GM12878 (cell line): ENCODE data around the gene SPATA31C1.
"Not testable (repeated sequence)": the region's sequence is repeated elsewhere in the genome, so short reads cannot be mapped to it uniquely, and the experiment has no call there.

Experiments used
- ATF7 ChIP-seq: fragments of 450-650 bp; IDR thresholded peaks from 2 replicates; pipeline ENCODE4 v1.6.1; 2016; ENCODE audit warnings: low read depth, mild to moderate bottlenecking
- CEBPB ChIP-seq, 2 experiments: fragments of 150-350 bp in 1 of 2; IDR thresholded peaks; 2 replicates each; pipeline ENCODE4 v1.6.1; 2012 to 2014; ENCODE audit warnings: low read depth in 2 of 2, low read length in 2 of 2, borderline replicate concordance in 1 of 2, inconsistent platforms in 1 of 2
- IKZF1 ChIP-seq: fragments of 450-650 bp; conservative IDR thresholded peaks from 2 replicates; pipeline ENCODE4 v1.6.1; 2017; ENCODE audit warnings: antibody characterized with exemption, mild to moderate bottlenecking
- KDM1A ChIP-seq: fragments of 200-600 bp; sonication (generic); IDR thresholded peaks from 2 replicates; pipeline ENCODE4 v1.6.1; 2016; ENCODE audit warnings: borderline replicate concordance
- NRF1 ChIP-seq: conservative IDR thresholded peaks from 2 replicates; pipeline ENCODE4 v1.6.1; 2011; ENCODE audit warnings: mild to moderate bottlenecking, low read depth, low read length, improper control_type of control experiment
- POLR2A ChIP-seq: IDR thresholded peaks from 2 replicates; pipeline ENCODE4 v1.6.1; 2011; ENCODE audit warnings: low read depth, mild to moderate bottlenecking, low read length
- RAD21 ChIP-seq: IDR thresholded peaks from 2 replicates; pipeline ENCODE4 v1.6.1; 2011; ENCODE audit warnings: mild to moderate bottlenecking, low read depth, low read length, moderate library complexity; ENCODE audit not compliant: insufficient read depth
- STAT1 ChIP-seq: fragments of 450-650 bp; conservative IDR thresholded peaks from 2 replicates; pipeline ENCODE4 v1.6.1; 2014; ENCODE audit warnings: antibody characterized with exemption, mild to moderate bottlenecking
- TAF1 ChIP-seq: IDR thresholded peaks from 2 replicates; pipeline ENCODE4 v1.6.1; 2011; ENCODE audit warnings: mild to moderate bottlenecking, low read depth, low read length, borderline replicate concordance
- TCF12 ChIP-seq: IDR thresholded peaks from 2 replicates; pipeline ENCODE4 v1.6.1; 2011; ENCODE audit warnings: low read depth, mild to moderate bottlenecking, low read length
- ZZZ3 ChIP-seq: IDR thresholded peaks from 2 replicates; pipeline ENCODE4 v1.6.1; 2011; ENCODE audit warnings: low read depth; ENCODE audit not compliant: control insufficient read depth, insufficient read length
- TF ChIP-seq, protein P1 (sequence below), 3 experiments: IDR thresholded peaks in 2 of 3; conservative IDR thresholded peaks in 1 of 3; 2 replicates each; pipeline ENCODE4 v1.5.1; 2011; ENCODE audit warnings: low read depth in 3 of 3, low read length in 3 of 3, mild to moderate bottlenecking in 3 of 3, control low read depth in 2 of 3, moderate library complexity in 2 of 3, inconsistent platforms in 1 of 3, mixed read lengths in 1 of 3; ENCODE audit not compliant: control insufficient read depth in 2 of 3, insufficient read depth in 1 of 3; ENCODE audit errors: extremely low read depth in 1 of 3
- TF ChIP-seq, protein P2 (sequence below): IDR thresholded peaks from 2 replicates; pipeline ENCODE4 v1.6.1; 2011; ENCODE audit warnings: low read depth, low read length, improper control_type of control experiment, borderline replicate concordance
- TF ChIP-seq, protein P3 (sequence below): fragments of 450-650 bp; IDR thresholded peaks from 2 replicates; pipeline ENCODE4 v1.6.1; 2016; ENCODE audit warnings: mild to moderate bottlenecking, moderate library complexity, borderline replicate concordance

DNA sequence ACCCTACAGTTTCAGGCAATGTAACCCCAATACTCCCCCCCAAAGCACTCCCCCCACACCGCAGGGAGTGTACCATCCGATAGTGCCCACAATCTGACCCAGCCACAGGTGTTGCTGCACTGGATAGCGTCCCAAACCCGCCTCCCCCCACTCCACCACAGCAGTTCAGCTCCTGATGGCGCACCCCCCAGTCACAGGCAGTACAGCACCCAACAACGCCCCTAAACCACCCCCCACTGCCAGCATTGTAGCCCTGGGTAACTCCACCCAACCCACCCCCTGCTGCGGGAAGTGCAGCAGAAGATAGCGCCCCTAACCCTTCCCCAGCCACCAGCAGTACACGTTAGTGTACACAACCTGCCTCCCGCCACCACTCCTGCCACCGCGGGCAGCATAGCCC, 20.6 kb downstream of the SPATA31C1 start:
- TF ChIP-seq, protein P1, sequence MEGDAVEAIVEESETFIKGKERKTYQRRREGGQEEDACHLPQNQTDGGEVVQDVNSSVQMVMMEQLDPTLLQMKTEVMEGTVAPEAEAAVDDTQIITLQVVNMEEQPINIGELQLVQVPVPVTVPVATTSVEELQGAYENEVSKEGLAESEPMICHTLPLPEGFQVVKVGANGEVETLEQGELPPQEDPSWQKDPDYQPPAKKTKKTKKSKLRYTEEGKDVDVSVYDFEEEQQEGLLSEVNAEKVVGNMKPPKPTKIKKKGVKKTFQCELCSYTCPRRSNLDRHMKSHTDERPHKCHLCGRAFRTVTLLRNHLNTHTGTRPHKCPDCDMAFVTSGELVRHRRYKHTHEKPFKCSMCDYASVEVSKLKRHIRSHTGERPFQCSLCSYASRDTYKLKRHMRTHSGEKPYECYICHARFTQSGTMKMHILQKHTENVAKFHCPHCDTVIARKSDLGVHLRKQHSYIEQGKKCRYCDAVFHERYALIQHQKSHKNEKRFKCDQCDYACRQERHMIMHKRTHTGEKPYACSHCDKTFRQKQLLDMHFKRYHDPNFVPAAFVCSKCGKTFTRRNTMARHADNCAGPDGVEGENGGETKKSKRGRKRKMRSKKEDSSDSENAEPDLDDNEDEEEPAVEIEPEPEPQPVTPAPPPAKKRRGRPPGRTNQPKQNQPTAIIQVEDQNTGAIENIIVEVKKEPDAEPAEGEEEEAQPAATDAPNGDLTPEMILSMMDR (IDR thresholded peaks at IDR 0.05 in 2 of 3, conservative IDR thresholded peaks at IDR 0.05 in 1 of 3; ENCODE audit: control insufficient read depth in 2 of 3, extremely low read depth in 1 of 3, insufficient read depth in 1 of 3, low read depth in 3 of 3, low read length in 3 of 3), result not testable (repeated sequence)
- TF ChIP-seq, protein P2, sequence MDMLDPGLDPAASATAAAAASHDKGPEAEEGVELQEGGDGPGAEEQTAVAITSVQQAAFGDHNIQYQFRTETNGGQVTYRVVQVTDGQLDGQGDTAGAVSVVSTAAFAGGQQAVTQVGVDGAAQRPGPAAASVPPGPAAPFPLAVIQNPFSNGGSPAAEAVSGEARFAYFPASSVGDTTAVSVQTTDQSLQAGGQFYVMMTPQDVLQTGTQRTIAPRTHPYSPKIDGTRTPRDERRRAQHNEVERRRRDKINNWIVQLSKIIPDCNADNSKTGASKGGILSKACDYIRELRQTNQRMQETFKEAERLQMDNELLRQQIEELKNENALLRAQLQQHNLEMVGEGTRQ, result not testable (repeated sequence)
- TF ChIP-seq, protein P3, sequence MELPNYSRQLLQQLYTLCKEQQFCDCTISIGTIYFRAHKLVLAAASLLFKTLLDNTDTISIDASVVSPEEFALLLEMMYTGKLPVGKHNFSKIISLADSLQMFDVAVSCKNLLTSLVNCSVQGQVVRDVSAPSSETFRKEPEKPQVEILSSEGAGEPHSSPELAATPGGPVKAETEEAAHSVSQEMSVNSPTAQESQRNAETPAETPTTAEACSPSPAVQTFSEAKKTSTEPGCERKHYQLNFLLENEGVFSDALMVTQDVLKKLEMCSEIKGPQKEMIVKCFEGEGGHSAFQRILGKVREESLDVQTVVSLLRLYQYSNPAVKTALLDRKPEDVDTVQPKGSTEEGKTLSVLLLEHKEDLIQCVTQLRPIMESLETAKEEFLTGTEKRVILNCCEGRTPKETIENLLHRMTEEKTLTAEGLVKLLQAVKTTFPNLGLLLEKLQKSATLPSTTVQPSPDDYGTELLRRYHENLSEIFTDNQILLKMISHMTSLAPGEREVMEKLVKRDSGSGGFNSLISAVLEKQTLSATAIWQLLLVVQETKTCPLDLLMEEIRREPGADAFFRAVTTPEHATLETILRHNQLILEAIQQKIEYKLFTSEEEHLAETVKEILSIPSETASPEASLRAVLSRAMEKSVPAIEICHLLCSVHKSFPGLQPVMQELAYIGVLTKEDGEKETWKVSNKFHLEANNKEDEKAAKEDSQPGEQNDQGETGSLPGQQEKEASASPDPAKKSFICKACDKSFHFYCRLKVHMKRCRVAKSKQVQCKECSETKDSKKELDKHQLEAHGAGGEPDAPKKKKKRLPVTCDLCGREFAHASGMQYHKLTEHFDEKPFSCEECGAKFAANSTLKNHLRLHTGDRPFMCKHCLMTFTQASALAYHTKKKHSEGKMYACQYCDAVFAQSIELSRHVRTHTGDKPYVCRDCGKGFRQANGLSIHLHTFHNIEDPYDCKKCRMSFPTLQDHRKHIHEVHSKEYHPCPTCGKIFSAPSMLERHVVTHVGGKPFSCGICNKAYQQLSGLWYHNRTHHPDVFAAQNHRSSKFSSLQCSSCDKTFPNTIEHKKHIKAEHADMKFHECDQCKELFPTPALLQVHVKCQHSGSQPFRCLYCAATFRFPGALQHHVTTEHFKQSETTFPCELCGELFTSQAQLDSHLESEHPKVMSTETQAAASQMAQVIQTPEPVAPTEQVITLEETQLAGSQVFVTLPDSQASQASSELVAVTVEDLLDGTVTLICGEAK, result not testable (repeated sequence)
- TF ChIP-seq IKZF1; RAD21; TCF12; STAT1; TAF1; KDM1A; ZZZ3; NRF1; POLR2A; ATF7; CEBPB (IDR thresholded peaks at IDR 0.05; ENCODE audit: borderline replicate concordance in 1 of 2, low read depth in 2 of 2, low read length in 2 of 2): not testable (repeated sequence)
